ENCODE results near the gene LIPT2.

DNA sequence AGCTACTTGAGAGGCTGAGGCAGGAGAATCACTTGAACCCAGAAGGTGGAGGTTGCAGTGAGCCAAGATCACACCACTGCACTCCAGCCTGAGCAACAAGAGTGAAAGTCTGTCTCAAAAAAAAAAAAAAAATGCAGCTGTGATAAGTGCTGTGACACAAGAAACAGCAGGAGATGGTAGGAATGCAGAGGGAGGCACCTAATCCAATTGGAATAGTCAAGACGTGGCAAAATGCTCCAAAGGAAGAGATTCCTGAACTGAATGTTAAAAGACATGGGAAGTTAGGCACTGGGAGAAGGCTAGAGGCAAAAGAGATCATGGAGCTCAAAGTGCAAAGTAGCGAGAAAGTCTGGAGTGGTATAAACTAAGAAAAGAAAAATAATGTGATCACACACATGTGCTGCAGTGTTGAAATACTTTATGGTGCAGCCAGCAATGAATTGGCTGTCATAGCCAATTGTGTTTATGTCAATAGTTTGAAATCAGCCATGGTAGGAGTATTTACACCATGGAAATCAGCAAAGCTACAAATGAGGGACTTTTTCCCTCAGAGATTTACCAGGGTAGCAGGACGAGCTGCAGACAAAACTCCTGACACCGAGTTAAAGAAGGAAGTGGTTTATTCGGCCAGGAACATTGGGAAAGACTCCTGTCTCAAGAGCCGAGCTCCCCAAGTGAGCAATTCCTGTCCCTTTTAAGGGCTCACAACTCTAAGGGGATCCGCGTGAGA lies 40.9 kb upstream of the LIPT2 start:
- TF ChIP-seq CTCF (IDR thresholded peaks at IDR 0.05) = no peak
- TF ChIP-seq POLR2A (IDR thresholded peaks at IDR 0.05) = no peak
- no peak for TF ChIP-seq POLR2AphosphoS5 (IDR thresholded peaks at IDR 0.05)
- no peak for TF ChIP-seq EP300 (IDR thresholded peaks at IDR 0.05)

Data from sigmoid colon (tissue), 4 donors.